K562 (cell line): ENCODE results near the gene MOB3B. TPM values are rescaled to one million over a fixed set of nuclear protein-coding genes. Genes with fewer than 3 reads are reported as not detected.
"Not testable (repeated sequence)": the region's sequence is repeated elsewhere in the genome, so short reads cannot be mapped to it uniquely, and the experiment has no call there.

Experiments
- ATAC-seq: fragments of 200-7000 bp; cut with Tn5 transposase; 3 replicates; pipeline ENCODE4 v1.9.1; 2020; ENCODE audit warnings: moderate library complexity
- BruUV-seq: library from RNA; stranded (reverse); fragments of 400-500 nt; replicated peaks from 2 replicates; lab custom pipeline; 2021; lab: Mats Ljungman, UMichigan
- CTCF ChIA-PET: fragments of 300-600 bp; formaldehyde crosslinking; extraction: SDS; loops from one replicate; lab custom pipeline; 2021; ENCODE audit warnings: low intra/inter-chr PET ratio; lab: Yijun Ruan, JAX
- POLR2A ChIA-PET: fragments of 300-600, 350-650 bp; sonication (Branson Sonifier 250); formaldehyde crosslinking; extraction: SDS; loops from one replicate; lab custom pipeline; 2021; ENCODE audit warnings: antibody characterized with exemption, inconsistent platforms; lab: Yijun Ruan, JAX
- DNase-seq, 4 experiments: peaks; one replicate each; pipeline versions ENCODE4 v3.0.0 to v3.0.0-alpha.2; 2011 to 2018; ENCODE audit warnings: low spot score in 3 of 4, mixed read lengths in 3 of 4; ENCODE audit errors: extremely low read depth in 1 of 4
- FAIRE-seq: peaks from 2 replicates; lab custom pipeline; 2011; peaks lifted over from hg19 to GRCh38; lab: Jason Lieb, UNC
- H2AFZ ChIP-seq: 2 replicates; pipeline ENCODE4 v1.6.0; 2011; ENCODE audit warnings: low read depth, low read length, control low read depth, inconsistent platforms
- H3K27ac ChIP-seq: fragments of 200-600 bp; 3 replicates; pipeline ENCODE4 v1.8.0; 2011; ENCODE audit warnings: low read depth, mild to moderate bottlenecking, control low read depth, inconsistent platforms, low read length, moderate library complexity, mixed read lengths; ENCODE audit errors: extremely low read depth
- H3K27me3 ChIP-seq, 2 experiments: fragments of 300-600 bp in 1 of 2; 2 replicates in 1 of 2; 3 replicates in 1 of 2; pipeline versions ENCODE4 v1.6.0 to v1.8.0; 2011; ENCODE audit warnings: inconsistent platforms in 2 of 2, low read length in 2 of 2, mild to moderate bottlenecking in 1 of 2, mixed read lengths in 1 of 2, moderate library complexity in 1 of 2; ENCODE audit not compliant: control insufficient read depth in 2 of 2, insufficient read depth in 2 of 2
- H3K36me3 ChIP-seq: fragments of 300-600 bp; 3 replicates; pipeline ENCODE4 v1.8.0; 2011; ENCODE audit warnings: mild to moderate bottlenecking, low read length, inconsistent platforms; ENCODE audit not compliant: control insufficient read depth, insufficient read depth
- H3K4me1 ChIP-seq, 2 experiments: fragments of 200-600 bp in 1 of 2; replicated peaks in 1 of 2; 2 replicates in 1 of 2; 3 replicates in 1 of 2; pipeline versions ENCODE4 v1.5.1 to v1.8.0; 2011; ENCODE audit warnings: inconsistent platforms in 2 of 2, low read length in 2 of 2, mild to moderate bottlenecking in 1 of 2, mixed read lengths in 1 of 2, moderate library complexity in 1 of 2; ENCODE audit not compliant: control insufficient read depth in 2 of 2, insufficient read depth in 2 of 2
- H3K4me2 ChIP-seq: 2 replicates; pipeline ENCODE4 v1.6.1; 2011; ENCODE audit warnings: low read length, control low read depth, inconsistent platforms, mixed read lengths; ENCODE audit not compliant: insufficient read depth
- H3K4me3 ChIP-seq: fragments of 200-600 bp; sonication (generic), shearing (Covaris generic); 2 replicates; pipeline ENCODE4 v1.5.1; 2016; ENCODE audit warnings: control low read depth, inconsistent platforms
- H3K79me2 ChIP-seq: fragments of 200-600 bp; 3 replicates; pipeline ENCODE4 v1.8.0; 2011; ENCODE audit warnings: low read length, inconsistent platforms; ENCODE audit not compliant: control insufficient read depth, insufficient read depth
- H3K9ac ChIP-seq, 2 experiments: 2 replicates each; pipeline versions ENCODE4 v1.6.0 to v1.6.1; 2011; ENCODE audit warnings: low read depth in 2 of 2, low read length in 2 of 2, control low read depth in 1 of 2, inconsistent platforms in 1 of 2, mild to moderate bottlenecking in 1 of 2, mixed read lengths in 1 of 2; ENCODE audit not compliant: insufficient read depth in 1 of 2
- H3K9me1 ChIP-seq: one replicate; pipeline ENCODE4 v1.6.0; 2011; ENCODE audit warnings: inconsistent platforms, mild to moderate bottlenecking, low read length, moderate library complexity; ENCODE audit not compliant: control insufficient read depth, insufficient read depth
- H3K9me3 ChIP-seq: replicated peaks from 2 replicates; pipeline ENCODE4 v1.5.1; 2011; ENCODE audit warnings: low read depth, low read length, inconsistent platforms; ENCODE audit not compliant: control insufficient read depth, insufficient read depth
- H4K20me1 ChIP-seq: replicated peaks from 2 replicates; pipeline ENCODE4 v1.6.1; 2011; ENCODE audit warnings: low read length, inconsistent platforms, mixed read lengths; ENCODE audit not compliant: control insufficient read depth, insufficient read depth
- RNF219 ChIP-seq: fragments of 250-450 bp; sonication (Bioruptor Pico); IDR thresholded peaks from 2 replicates; pipeline ENCODE4 v1.5.0; 2022; ENCODE audit warnings: mild to moderate bottlenecking
- STAT5A ChIP-seq: IDR thresholded peaks from 2 replicates; pipeline ENCODE4 v1.6.1; 2012; ENCODE audit warnings: low read length, inconsistent platforms, borderline replicate concordance
- ZNF224 ChIP-seq: sonication (generic); formaldehyde crosslinking; IDR thresholded peaks from 2 replicates; pipeline ENCODE4 v1.8.0; 2022; ENCODE audit warnings: mild to moderate bottlenecking, missing genetic modification reagents
- WGBS: fragments of 100-300 bp; shearing (Covaris generic); methylation state at CpG from one replicate; pipeline ENCODE4 v1.1.6; 2016; ENCODE audit warnings: low coverage, mixed read lengths; ENCODE audit not compliant: insufficient coverage; ENCODE audit errors: missing lambda C conversion rate; 5-methylcytosine and 5-hydroxymethylcytosine counted together
- in situ Hi-C: fragments of 300-500 bp; cut with MboI; formaldehyde crosslinking; loops from 4 replicates; pipeline ENCODE4 v1.15.0; 2018; ENCODE audit warnings: inconsistent platforms, mixed read lengths
- intact Hi-C: fragments of 100-400 bp; cut with micrococcal nuclease; formaldehyde crosslinking; loops from 2 replicates; pipeline ENCODE4 v1.14.2; 2022
- polyA plus RNA-seq, 8 experiments: library from polyadenylated mRNA; depleted of rRNA in 4 of 8; stranded (reverse) in 5 of 8; unstranded in 3 of 8; fragments of >200 nt; fragmentation: Nextera tagmentation in 2 of 8; fragmentation: Illumina TruSeq in 1 of 8; extraction: Ambion mirVana in 2 of 8; extraction: Trizol in 1 of 8; gene quantifications; 2 replicates each; pipeline versions ENCODE4 v1.2.1 to v1.2.3, GENCODE V29; 2011 to 2014; ENCODE audit warnings: inconsistent platforms in 1 of 8, missing spikeins in 1 of 8
- total RNA-seq, 7 experiments: library from RNA; depleted of rRNA in 6 of 7; stranded (reverse); fragments of >200 nt in 6 of 7; fragmentation: Illumina TruSeq in 2 of 7; extraction: Trizol in 2 of 7; gene quantifications; 2 replicates each; pipeline versions ENCODE4 v1.2.1 to v1.2.3, GENCODE V29; 2011 to 2021; ENCODE audit warnings: low replicate concordance in 1 of 7

Gene MOB3B
- total and polyA plus RNA-seq, 9 of the 15 experiments (the other 6 are each of a cell fraction or from before 2014, with no cell fraction given): 3.6 to 12.8 (median 7.2) TPM

- TF ChIP-seq RNF219: no peak
- no peak for TF ChIP-seq ZNF224 (CRISPR knock-in tag)
- TF ChIP-seq STAT5A: no peak
These were observed 78.9 kb downstream of the MOB3B start (continued) for GRCh38 chr9:27450752-27451151.

GRCh38 chr9:27448356-27448755 lies 81.3 kb downstream of the MOB3B start:
- ATAC-seq, H3K9ac ChIP-seq, FAIRE-seq, H3K9me3 ChIP-seq, H2AFZ ChIP-seq, H4K20me1 ChIP-seq, H3K36me3 ChIP-seq, H3K9me1 ChIP-seq, H3K27me3 ChIP-seq, CTCF ChIA-PET, BruUV-seq, H3K4me2 ChIP-seq, in situ Hi-C loops, H3K4me3 ChIP-seq, POLR2A ChIA-PET, DNase-seq, H3K27ac ChIP-seq, H3K4me1 ChIP-seq: not testable (repeated sequence)
- intact Hi-C loops: loop anchor here (10.0 kb wide), 1 partner anchor 114 kb away; no protein-coding TSS in a partner anchor
- peaks cover 70% of the 10 kb centered on the region for H3K79me2 ChIP-seq
- WGBS: 63% methylated on average over 1 of the region's 3 CpGs
